Neural crest cell (in vitro differentiated cells): ENCODE data around the gene DPH2. TPM values are rescaled to one million over a fixed set of nuclear protein-coding genes. Genes with fewer than 3 reads are reported as not detected.

Experiments
- DNase-seq: peaks from one replicate; pipeline ENCODE4 v3.0.0; 2021; ENCODE audit warnings: low read depth, mixed read lengths, low spot score
- H3K27ac Mint-ChIP-seq: one replicate; pipeline ENCODE4 v1.8.0; 2021; ENCODE audit warnings: mild to moderate bottlenecking, mixed read lengths; ENCODE audit not compliant: unreplicated experiment
- H3K27me3 Mint-ChIP-seq: 2 replicates; pipeline ENCODE4 v1.8.0; 2021; ENCODE audit warnings: low read depth, mild to moderate bottlenecking, mixed read lengths
- H3K36me3 Mint-ChIP-seq: 2 replicates; pipeline ENCODE4 v1.8.0; 2021; ENCODE audit warnings: low read depth, mild to moderate bottlenecking, mixed read lengths
- H3K4me1 Mint-ChIP-seq: 2 replicates; pipeline ENCODE4 v1.8.0; 2021; ENCODE audit warnings: mixed read lengths
- H3K4me3 Mint-ChIP-seq: one replicate; pipeline ENCODE4 v1.8.0; 2021; ENCODE audit warnings: mild to moderate bottlenecking, mixed read lengths
- H3K9me3 Mint-ChIP-seq: 2 replicates; pipeline ENCODE4 v1.8.0; 2021; ENCODE audit warnings: mixed read lengths
- CTCF ChIP-seq: fragments of 200-600 bp; sonication (generic); conservative IDR thresholded peaks from 2 replicates; pipeline ENCODE4 v1.5.0; 2021; ENCODE audit warnings: antibody characterized with exemption, mild to moderate bottlenecking
- total RNA-seq: library from RNA; stranded (reverse); gene quantifications from 2 replicates; pipeline ENCODE4 v1.2.1, GENCODE V29; 2021

The DPH2 gene
- total RNA-seq, 1 donor from 2014 or later, result 34.4 TPM

- Mint-ChIP-seq H3K27ac (no peak overlapping the region), H3K27me3 (no peaks in the 10 kb centered on the region), H3K36me3 (peaks cover 4% of the 10 kb centered on the region), H3K4me3 (peak overlapping the region; percentile 31), H3K9me3 (no peaks in the 10 kb centered on the region), H3K4me1 (peaks cover 11% of the 10 kb centered on the region)
- TF ChIP-seq CTCF, result no peak
- no peak for DNase-seq
Observed at GRCh38 chr1:43985984-43986595, 16.3 kb downstream of the DPH2 start.

- H3K36me3 Mint-ChIP-seq, result peaks cover 4% of the 10 kb centered on the region
- H3K4me3 Mint-ChIP-seq, result peak overlapping the region; percentile 19
- no peak for TF ChIP-seq CTCF
- no peaks in the 10 kb centered on the region for H3K9me3 Mint-ChIP-seq
- no peak for DNase-seq
- H3K4me1 Mint-ChIP-seq, result peaks cover 16% of the 10 kb centered on the region
- no peak overlapping the region for H3K27ac Mint-ChIP-seq
- H3K27me3 Mint-ChIP-seq, result no peaks in the 10 kb centered on the region
Observed at GRCh38 chr1:43986712-43987111, 16.9 kb downstream of the DPH2 start.

GRCh38 chr1:43987159-43987902 lies 17.5 kb downstream of the DPH2 start:
- Mint-ChIP-seq H3K27ac (no peak overlapping the region), H3K4me1 (peaks cover 16% of the 10 kb centered on the region), H3K27me3 (no peaks in the 10 kb centered on the region), H3K9me3 (no peaks in the 10 kb centered on the region), H3K4me3 (peak overlapping the region; percentile 49), H3K36me3 (peaks cover 4% of the 10 kb centered on the region)
- no peak for DNase-seq
- TF ChIP-seq CTCF, result no peak

- H3K9me3 Mint-ChIP-seq, result no peaks in the 10 kb centered on the region
- no peaks in the 10 kb centered on the region for H3K36me3 Mint-ChIP-seq
- DNase-seq, result no peak
- H3K4me3 Mint-ChIP-seq, result peak overlapping the region; percentile 90
- H3K27ac Mint-ChIP-seq, result no peak overlapping the region
- no peak for TF ChIP-seq CTCF
- H3K27me3 Mint-ChIP-seq, result peaks cover 4% of the 10 kb centered on the region
- peaks cover 15% of the 10 kb centered on the region for H3K4me1 Mint-ChIP-seq
Observed at GRCh38 chr1:43990271-43991199, 20.7 kb downstream of the DPH2 start.

- Mint-ChIP-seq H3K36me3 (no peaks in the 10 kb centered on the region), H3K27ac (no peak overlapping the region), H3K9me3 (no peaks in the 10 kb centered on the region), H3K4me1 (peaks cover 17% of the 10 kb centered on the region), H3K4me3 (peak overlapping the region; percentile 90), H3K27me3 (peaks cover 4% of the 10 kb centered on the region)
- no peak for TF ChIP-seq CTCF
- DNase-seq, result no peak
Observed at GRCh38 chr1:43991200-43991475, 21.3 kb downstream of the DPH2 start.
